Right renal cortex interstitium (tissue), 3 donors: ENCODE data around the gene TMCO4. TPM values are rescaled to one million over a fixed set of nuclear protein-coding genes. Genes with fewer than 3 reads are reported as not detected.
"Not testable (repeated sequence)": the region's sequence is repeated elsewhere in the genome, so short reads cannot be mapped to it uniquely, and the experiment has no call there.

Experiments used
- DNase-seq, 3 donors: peaks; one replicate each; pipeline ENCODE4 v3.0.0-alpha.2; 2013; ENCODE audit warnings: low read depth in 3 of 3, low spot score in 2 of 3
- polyA plus RNA-seq, 3 donors: library from polyadenylated mRNA; unstranded; fragments of 120-200 nt; gene quantifications; one replicate each; pipeline ENCODE4 v1.2.1, GENCODE V29; 2013; ENCODE audit not compliant: insufficient read length in 3 of 3

TMCO4 gene
- polyA plus RNA-seq, 3 donors, result 16.5 to 18.4 (median 17.8) TPM

GRCh38 chr1:19814244-19814661 lies 14.5 kb upstream of the TMCO4 start:
- no peak for DNase-seq

DNA sequence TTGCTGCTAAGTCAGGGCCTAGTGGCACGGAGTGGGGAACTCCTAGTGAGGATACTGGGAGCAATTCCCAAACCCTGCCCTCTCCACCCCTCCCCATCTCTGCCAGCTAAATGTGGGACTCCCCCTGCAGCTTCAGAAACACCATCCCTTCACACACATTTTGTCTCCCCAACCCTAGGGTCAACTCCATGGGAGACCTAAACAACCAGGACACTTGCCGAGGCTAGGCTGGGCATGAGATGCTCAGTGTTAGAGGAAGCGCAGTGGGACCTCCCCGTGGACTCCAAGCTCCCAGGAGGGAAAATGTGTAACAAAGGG lies 13.9 kb upstream of the TMCO4 start:
- DNase-seq, result no peak

DNA sequence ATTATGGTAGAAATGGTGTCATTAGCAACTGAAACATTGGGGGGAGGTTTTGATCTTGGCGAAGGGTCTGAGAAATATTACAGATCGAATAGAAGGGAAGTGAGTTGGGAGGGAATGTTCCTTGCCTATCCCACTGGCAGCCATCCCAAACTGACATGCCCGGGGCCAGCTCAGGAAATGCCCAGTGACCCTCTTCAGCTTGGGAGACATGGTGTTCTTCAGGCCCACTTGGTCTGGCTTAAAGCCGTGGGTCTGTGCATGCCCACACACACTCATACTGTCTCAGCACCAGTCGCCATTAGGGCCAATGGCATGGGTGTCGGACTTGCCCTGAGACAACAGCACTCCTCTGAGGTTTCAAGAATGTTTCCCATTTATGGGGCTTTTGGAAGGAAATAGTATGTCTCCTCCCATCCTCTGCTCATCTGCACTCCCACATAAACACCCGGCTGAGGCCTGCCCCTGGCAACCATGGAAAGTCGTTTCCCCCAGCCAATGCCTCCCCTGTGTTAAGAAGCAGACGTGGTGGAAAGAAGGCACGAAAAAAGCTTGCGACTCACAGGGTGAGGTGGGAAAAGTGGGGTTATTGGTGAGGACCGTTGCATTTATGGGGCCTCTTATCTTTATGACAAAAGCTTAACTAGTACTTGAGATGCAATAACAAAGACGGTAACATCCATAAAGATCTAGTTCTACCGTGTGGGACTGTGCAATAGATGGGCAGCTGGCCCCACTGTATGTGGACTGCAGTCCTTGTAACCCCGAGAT lies 13.3 kb upstream of the TMCO4 start:
- DNase-seq, result no peak

- DNase-seq, result no peak
These were observed 11.6 kb upstream of the TMCO4 start for GRCh38 chr1:19811206-19811851.

DNA sequence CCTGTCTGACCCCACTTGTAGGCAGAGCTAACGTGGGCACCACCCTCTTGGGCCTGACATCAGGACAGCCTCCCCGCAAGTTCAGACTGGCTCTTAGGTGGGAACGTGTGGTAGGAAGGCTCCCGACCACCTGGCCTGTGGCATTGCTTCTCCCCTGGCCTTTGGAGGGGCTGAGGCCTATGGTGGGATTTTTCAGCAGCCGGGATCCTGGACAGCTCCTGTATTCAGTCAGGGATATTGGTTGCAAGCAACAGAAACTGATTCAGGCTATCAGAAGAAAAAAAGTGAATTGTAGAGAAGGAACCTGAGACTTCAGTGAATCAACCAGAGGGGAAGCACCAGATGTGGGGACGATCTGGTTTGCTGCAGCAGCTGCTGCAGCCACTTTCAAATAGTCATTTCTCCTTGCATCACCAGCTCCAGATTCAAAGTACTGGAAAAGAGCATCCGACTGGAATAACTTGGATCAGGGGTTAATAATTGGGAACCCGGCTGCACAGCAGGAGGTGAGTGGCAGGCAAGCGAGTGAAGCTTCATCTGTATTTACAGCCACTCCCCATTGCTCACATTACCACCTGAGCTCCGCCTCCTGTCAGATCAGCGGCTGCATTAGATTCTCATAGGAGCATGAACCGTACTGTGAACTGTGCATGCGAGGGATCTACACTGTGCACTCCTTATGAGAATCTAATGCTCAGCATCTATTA lies 9.5 kb upstream of the TMCO4 start:
- DNase-seq, result no peak

DNA sequence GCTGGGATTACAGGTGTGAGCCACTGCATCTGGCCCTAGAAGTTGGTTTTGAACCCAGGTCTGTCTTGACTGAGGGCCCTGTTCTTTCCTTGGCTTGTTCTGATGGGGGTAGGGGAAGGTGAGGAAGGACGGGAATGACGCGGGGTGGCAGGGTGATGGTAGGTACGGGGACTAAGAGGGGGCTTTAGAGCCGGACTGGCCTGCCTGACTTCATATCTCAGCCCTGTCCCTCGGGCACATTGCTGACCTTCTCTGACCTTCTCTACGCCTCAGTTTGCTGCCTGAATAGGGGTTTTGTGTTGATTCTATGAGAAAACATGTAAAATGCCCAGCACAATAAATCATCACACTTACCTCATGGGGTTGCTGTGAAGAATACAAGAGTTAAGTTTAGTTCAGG lies 8.6 kb upstream of the TMCO4 start:
- DNase-seq, result no peak

- DNase-seq, result no peak
These were observed 5.1 kb upstream of the TMCO4 start for GRCh38 chr1:19804831-19805251.

DNA sequence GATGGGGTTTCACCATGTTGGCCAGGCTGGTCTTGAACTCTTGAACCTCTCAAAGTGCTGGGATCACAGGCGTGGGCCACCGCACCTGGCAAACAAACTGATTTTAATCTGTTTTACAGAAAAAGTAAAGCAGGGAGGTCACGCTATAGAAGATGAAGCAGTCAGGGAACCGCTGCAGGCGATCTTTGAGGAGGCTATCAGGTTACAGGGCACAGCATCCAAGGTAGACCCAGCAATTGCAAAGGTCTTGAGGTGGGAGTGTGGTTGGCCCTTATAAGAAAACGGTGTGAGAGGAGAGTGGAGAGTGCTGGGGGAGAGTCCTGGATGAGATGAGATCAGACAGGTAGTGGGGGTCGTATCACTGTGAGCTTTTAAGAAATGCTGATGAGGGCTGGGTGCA lies 2.6 kb upstream of the TMCO4 start:
- DNase-seq, result no peak

DNA sequence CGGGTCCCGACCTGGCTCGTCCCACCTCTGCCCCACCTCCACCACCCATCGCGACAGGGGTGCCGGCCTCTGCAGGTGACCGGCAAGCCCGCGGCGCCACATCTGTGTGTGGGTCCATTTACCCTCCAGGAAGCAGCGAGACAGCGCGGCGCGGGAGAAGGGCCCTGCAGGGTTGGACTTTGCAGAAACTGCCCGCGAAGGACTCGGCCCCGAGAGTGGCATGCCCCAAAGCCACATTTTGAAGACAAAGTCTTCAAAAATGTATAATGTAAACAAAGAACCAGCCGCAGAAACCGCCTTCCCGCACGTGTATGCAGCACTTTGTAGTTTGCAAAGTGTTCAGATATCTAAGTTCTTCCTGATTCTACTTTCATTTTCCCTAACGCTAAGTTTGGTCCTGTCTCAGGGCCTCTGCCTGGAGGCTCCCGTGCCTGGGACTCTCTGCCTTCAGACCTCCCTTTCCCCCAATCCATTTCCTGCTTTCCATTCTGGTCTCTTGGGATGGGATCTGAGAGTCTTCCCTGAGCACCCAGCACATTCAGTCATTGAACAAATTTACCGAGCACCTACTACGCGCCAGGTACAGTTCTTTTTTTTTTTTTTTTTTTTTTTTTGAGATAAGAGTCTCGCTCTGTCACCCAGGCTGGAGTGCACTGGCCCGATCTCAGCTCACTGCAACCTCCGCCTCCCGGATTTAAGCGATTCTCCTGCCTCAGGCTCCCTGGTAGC lies 524 bp upstream of the TMCO4 start:
- DNase-seq, result peak in 1 of 3 donors; percentile 27

GRCh38 chr1:19798486-19799229 lies 1.1 kb downstream of the TMCO4 start:
- DNase-seq, result no peak

DNA sequence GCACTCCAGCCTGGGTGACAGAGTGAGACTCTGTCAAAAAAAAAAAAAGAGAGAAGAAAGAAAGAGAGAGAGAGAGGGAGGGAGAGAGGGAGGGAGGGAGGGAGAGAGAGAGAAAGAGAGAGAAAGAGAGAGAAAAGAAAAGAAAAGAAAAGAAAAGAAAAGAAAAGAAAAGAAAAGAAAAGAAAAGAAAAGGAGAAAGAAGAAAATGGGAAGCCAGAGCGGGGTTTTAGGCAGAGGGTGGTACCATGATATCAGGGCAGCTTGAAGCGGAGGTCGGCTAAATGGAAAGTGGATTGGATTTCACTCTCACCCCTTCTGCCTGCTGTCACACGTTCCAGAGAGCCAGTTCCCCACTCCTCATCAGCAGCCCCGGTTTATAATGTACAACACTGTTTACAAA lies 1.9 kb downstream of the TMCO4 start:
- no peak for DNase-seq

DNA sequence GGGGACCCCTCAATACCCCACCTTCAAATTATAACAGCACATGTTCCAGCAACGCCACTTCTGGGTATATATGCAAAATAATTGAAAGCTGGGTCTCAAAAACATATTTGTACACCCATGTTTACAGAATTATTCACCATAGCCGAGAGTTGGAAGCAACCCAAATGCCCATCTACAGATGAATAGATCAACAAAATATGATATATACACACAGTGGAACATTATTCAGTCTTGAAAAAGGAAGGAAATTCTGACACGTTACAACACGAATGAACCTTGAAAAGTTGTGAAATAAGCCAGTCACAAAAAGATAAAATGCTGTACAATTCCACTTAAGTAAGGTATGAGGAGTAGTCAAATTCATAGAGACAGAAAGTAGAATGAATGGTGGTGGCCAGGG lies 5.1 kb downstream of the TMCO4 start:
- no peak for DNase-seq

DNA sequence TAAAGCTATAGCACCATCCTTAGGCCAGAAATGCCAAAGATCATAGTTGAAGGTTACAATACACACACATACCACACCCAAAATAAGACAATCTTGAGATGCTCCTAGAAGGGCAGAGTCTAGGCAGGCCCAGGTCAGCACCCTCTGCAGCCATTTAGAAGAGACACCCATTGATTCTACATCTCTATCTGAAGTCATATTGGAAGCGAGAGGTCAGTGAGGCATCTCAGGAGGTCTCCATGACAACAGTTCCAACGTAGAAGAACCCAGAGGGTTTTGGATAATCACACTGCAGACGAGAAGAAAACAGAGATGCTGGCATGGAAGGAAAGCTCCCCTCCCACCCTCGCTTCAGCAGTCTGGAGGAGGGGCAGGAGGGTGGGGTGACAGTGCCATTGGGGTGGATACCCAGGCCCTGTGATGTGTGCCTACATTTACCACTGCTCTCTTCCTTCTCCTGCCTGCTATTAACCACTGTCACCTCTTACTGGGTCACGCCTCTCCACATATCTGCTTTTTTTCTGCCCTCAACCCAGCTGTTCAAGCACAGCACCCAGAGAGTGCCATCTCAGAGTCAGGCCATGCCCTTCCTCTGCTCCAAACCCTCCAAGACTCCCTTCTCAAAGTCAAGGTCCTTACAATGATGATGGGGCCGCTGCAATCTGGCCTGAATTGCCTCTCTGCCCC lies 6.2 kb downstream of the TMCO4 start:
- no peak for DNase-seq

- DNase-seq, result no peak
These were observed 7.3 kb downstream of the TMCO4 start for GRCh38 chr1:19792237-19793002.

DNA sequence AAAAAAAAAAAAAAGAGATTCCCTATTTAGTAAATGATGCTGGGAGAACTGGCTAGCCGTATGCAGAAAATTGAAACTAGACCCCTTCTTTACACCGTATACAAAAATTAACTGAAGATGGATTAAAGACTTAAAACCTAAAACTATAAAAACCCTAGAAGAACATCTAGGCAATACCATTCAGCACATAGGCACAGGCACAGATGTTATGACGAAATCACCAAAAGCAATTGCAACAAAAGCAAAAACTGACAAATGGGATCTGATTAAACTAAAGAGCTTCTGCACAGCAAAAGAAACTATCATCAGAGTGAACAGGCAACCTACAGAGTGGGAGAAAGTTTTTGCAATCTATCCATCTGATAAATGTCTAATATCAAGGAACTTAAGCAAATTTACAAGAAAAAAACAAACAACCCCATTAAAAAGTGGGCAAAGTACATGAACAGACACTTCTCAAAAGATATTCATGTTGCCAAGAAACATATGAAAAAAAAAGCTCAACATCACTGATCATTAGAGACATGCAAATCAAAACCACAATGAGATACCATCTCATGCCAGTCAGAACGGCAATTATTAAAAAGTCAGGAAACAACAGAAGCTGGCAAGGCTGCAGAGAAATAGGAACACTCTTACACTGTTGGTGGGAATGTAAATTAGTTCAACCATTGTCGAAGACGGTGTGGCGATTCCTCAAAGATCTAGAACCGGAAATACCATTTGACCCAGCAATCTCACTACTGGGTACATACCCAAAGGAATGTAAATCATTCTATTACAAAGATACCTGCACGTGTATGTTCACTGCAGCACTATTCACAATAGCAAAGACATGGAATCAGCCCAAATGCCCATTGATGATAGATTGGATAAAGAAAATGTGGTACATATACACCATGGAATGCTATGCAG lies 9.4 kb downstream of the TMCO4 start:
- DNase-seq, result not testable (repeated sequence)

GRCh38 chr1:19786988-19787423 lies 12.7 kb downstream of the TMCO4 start:
- peak in 1 of 3 donors; percentile 54 for DNase-seq

- DNase-seq, result no peak
These were observed 14.1 kb downstream of the TMCO4 start for GRCh38 chr1:19785660-19786059.

- DNase-seq, result no peak
These were observed 19.3 kb downstream of the TMCO4 start for GRCh38 chr1:19780267-19780877.
